ENCODE measurements around the gene SNAPC4.
A peak's percentile ranks its signal among the peaks of the same experiment; 100 is the strongest.

SNAPC4 gene

GRCh38 chr9:136366826-136367225, 33.1 kb downstream of the SNAPC4 start:
- H3K27me3 ChIP-seq (ENCODE audit: insufficient read depth, low read length), result no peaks in the 10 kb centered on the region
- H3K4me3 ChIP-seq (ENCODE audit: low read length), result no peak overlapping the region
- no peak overlapping the region for H3K9ac ChIP-seq (ENCODE audit: low read depth, low read length)
- H3K4me1 ChIP-seq (ENCODE audit: insufficient read depth, low read length), result peaks cover 3% of the 10 kb centered on the region; the same call in 1 of the 2 replicates
- 0 out of 2 replicates have a peak, but pooled peaks cover under 1% of the 10 kb centered on the region for H3K36me3 ChIP-seq (ENCODE audit: insufficient read depth, low read length)
- 93% methylated on average over 9 of the region's 9 CpGs for WGBS
- no peaks in the 10 kb centered on the region for H3K9me3 ChIP-seq (ENCODE audit: insufficient read depth, low read depth, low read length)
- no peak overlapping the region for H3K27ac ChIP-seq (ENCODE audit: low read depth, low read length)

DNA sequence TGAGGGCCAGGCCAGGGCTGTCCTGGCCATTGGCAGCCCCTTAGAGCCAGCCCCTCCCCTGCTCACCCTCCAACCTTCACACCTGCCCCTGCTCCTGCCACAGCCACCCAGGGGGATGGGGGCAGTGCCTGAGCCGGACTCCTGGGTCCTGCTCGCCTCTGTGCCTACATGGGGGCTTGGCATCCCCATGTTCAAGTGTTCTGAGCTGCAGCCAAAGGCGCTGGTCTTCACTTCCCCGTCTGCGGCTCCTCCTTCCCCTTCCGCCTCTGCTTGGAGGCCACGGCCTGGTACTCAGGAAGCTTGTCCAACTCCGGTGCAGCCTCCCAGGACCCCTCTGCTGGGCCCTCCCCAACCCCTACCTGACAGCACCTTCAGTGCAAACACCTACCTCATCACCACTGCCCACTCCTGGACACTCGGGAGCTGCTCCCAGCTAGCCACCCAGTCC, 34.2 kb downstream of the SNAPC4 start:
- Histone ChIP-seq H3K36me3 (ENCODE audit: insufficient read depth, low read length) (peaks cover 9% of the 10 kb centered on the region; the same call in 1 of the 2 replicates), H3K27ac (ENCODE audit: low read depth, low read length) (no peak overlapping the region)

GRCh38 chr9:136364942-136365774, 34.8 kb downstream of the SNAPC4 start:
- Histone ChIP-seq H3K27me3 (ENCODE audit: insufficient read depth, low read length) (no peaks in the 10 kb centered on the region), H3K9ac (ENCODE audit: low read depth, low read length) (no peak overlapping the region), H3K27ac (ENCODE audit: low read depth, low read length) (no peak overlapping the region), H3K4me1 (ENCODE audit: insufficient read depth, low read length) (peaks cover 3% of the 10 kb centered on the region; the same call in 1 of the 2 replicates), H3K4me3 (ENCODE audit: low read length) (no peak overlapping the region), H3K36me3 (ENCODE audit: insufficient read depth, low read length) (peaks cover 11% of the 10 kb centered on the region; the same call in 1 of the 2 replicates), H3K9me3 (ENCODE audit: insufficient read depth, low read depth, low read length) (no peaks in the 10 kb centered on the region)
- WGBS, result 92% methylated on average over 31 of the region's 31 CpGs

More for the DNA sequence above, 34.2 kb downstream of the SNAPC4 start:
- WGBS, result 89% methylated on average over 9 of the region's 9 CpGs
- Histone ChIP-seq H3K4me1 (ENCODE audit: insufficient read depth, low read length) (peaks cover 3% of the 10 kb centered on the region; the same call in 1 of the 2 replicates), H3K27me3 (ENCODE audit: insufficient read depth, low read length) (no peaks in the 10 kb centered on the region), H3K4me3 (ENCODE audit: low read length) (no peak overlapping the region), H3K9ac (ENCODE audit: low read depth, low read length) (no peak overlapping the region), H3K9me3 (ENCODE audit: insufficient read depth, low read depth, low read length) (no peaks in the 10 kb centered on the region)

DNA sequence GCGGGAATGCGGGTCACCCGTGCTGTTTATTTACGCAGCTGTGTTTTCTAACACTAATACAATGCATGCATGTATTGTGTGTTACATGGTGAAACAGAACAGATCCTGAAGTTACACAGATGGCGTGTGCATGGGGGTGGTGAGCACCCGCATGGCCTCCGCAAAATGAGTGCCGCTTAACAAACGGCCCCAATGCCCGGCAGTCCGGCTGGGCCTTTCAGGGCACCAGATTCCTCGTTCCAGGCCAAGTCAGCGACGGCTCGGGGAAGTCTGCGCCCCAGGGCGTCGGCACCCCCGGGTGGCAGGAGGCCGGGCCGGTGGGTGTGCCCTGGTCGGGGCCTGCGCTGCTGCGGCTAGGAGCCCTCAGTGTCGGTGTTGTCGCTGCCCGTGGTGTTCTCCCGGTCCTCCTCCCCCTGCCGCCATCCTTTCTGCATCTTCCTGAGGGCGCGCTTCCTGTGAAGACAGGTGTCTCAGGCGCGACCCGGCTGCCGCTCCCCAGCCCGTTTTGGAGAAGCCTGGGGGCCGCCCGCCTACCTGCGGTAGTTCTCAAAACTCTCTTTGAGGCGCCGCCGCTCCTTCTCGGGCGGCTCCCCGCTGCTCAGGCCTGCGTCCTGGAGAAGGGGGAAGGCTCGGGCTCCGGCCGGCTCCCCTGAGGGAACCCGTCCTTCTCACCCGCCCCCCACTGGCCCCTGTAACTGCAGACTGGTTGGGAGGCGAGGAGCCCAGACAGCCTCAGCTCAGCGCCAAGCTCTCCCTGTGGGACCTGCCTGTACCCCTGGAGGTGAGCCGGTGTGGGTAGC, 35.8 kb downstream of the SNAPC4 start:
- Histone ChIP-seq H3K9ac (ENCODE audit: low read depth, low read length) (no peak overlapping the region), H3K27me3 (ENCODE audit: insufficient read depth, low read length) (no peaks in the 10 kb centered on the region), H3K4me1 (ENCODE audit: insufficient read depth, low read length) (peaks cover 3% of the 10 kb centered on the region; the same call in 1 of the 2 replicates), H3K4me3 (ENCODE audit: low read length) (peak overlapping the region; percentile 95; the same call in 1 of the 2 replicates), H3K36me3 (ENCODE audit: insufficient read depth, low read length) (peaks cover 11% of the 10 kb centered on the region; the same call in 1 of the 2 replicates), H3K27ac (ENCODE audit: low read depth, low read length) (no peak overlapping the region), H3K9me3 (ENCODE audit: insufficient read depth, low read depth, low read length) (no peaks in the 10 kb centered on the region)
- 85% methylated on average over 54 of the region's 54 CpGs for WGBS

GRCh38 chr9:136363106-136363948, 36.6 kb downstream of the SNAPC4 start, which contains the start of gene DNLZ:
TSS of gene DNLZ (minus strand) at chr9:136363744. CDS start at chr9:136363714, 30 bp downstream.
- 3% methylated on average over 94 of the region's 97 CpGs for WGBS

DNA sequence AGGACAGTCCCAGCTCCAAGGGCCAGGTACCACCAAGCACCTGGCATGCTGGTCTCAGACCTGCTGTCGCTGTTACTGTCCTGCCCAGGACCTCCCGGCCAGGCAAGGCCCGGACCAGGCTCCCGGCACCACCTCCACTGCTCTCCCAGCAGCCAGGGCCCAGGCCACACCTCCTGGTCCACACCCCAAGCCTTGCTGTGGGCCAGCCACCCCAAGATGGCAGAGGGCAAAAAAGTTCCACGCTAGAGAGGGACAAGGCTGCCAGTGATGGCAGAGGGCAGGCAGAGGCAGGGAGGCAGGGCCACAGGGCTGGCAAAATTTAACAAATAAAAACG, 37.6 kb downstream of the SNAPC4 start:
- 93% methylated on average over 5 of the region's 6 CpGs for WGBS
- Histone ChIP-seq H3K4me1 (ENCODE audit: insufficient read depth, low read length) (peaks cover 3% of the 10 kb centered on the region; the same call in 1 of the 2 replicates), H3K27me3 (ENCODE audit: insufficient read depth, low read length) (no peaks in the 10 kb centered on the region), H3K27ac (ENCODE audit: low read depth, low read length) (no peak overlapping the region), H3K36me3 (ENCODE audit: insufficient read depth, low read length) (peaks cover 11% of the 10 kb centered on the region; the same call in 1 of the 2 replicates), H3K4me3 (ENCODE audit: low read length) (no peak overlapping the region), H3K9ac (ENCODE audit: low read depth, low read length) (no peak overlapping the region), H3K9me3 (ENCODE audit: insufficient read depth, low read depth, low read length) (no peaks in the 10 kb centered on the region)

More at GRCh38 chr9:136363106-136363948, 36.6 kb downstream of the SNAPC4 start, which contains the start of gene DNLZ:
- H3K36me3 ChIP-seq (ENCODE audit: insufficient read depth, low read length), result peaks cover 11% of the 10 kb centered on the region; the same call in 1 of the 2 replicates
- peak within 1 kb of the TSS; percentile 98 for H3K9ac ChIP-seq (ENCODE audit: low read depth, low read length)
- peaks cover 3% of the 10 kb centered on the region; the same call in 1 of the 2 replicates for H3K4me1 ChIP-seq (ENCODE audit: insufficient read depth, low read length)
- peak within 1 kb of the TSS; percentile 95 for H3K4me3 ChIP-seq (ENCODE audit: low read length)
- H3K27ac ChIP-seq (ENCODE audit: low read depth, low read length), result peak within 1 kb of the TSS; percentile 88
- no peaks in the 10 kb centered on the region for H3K27me3 ChIP-seq (ENCODE audit: insufficient read depth, low read length)
- H3K9me3 ChIP-seq (ENCODE audit: insufficient read depth, low read depth, low read length), result no peaks in the 10 kb centered on the region

DNA sequence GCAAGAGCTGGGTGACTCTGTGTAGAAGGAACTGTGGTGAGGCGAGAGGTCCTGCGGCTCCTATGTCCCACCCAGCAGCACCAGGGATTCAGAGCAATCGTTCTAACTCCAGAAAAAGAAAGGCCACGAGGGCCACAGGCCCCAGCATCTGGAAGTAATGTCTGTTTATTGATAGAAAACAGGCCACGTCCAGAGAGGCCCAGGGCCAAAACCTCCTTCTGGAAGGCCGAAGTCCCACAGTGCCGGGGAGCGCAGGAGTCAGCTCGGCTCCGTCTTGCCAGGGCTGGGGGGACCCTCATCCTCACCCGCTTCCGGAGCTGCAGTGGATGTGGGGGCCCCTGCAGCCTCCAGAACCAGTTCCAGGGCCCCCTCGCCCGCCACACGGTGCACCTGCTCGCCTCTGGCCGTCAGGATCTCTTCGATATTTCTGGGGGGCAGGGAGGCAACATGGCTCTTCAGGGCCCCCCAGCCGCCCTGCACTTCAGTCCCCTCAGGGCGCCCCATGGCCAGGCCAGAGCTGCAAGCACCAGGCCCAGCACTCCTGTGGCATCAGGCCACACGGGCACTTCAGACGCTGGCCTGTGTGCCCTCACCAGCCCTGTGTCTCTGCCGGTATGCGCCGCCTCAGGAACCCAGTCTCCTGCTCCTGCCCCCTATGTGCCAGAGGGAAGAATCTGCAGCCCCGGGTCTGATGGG, 38.1 kb downstream of the SNAPC4 start:
- 92% methylated on average over 26 of the region's 26 CpGs for WGBS
- Histone ChIP-seq H3K9me3 (ENCODE audit: insufficient read depth, low read depth, low read length) (no peaks in the 10 kb centered on the region), H3K4me3 (ENCODE audit: low read length) (no peak overlapping the region), H3K27me3 (ENCODE audit: insufficient read depth, low read length) (no peaks in the 10 kb centered on the region), H3K9ac (ENCODE audit: low read depth, low read length) (no peak overlapping the region), H3K27ac (ENCODE audit: low read depth, low read length) (no peak overlapping the region), H3K36me3 (ENCODE audit: insufficient read depth, low read length) (peaks cover 11% of the 10 kb centered on the region; the same call in 1 of the 2 replicates), H3K4me1 (ENCODE audit: insufficient read depth, low read length) (peaks cover 3% of the 10 kb centered on the region; the same call in 1 of the 2 replicates)

DNA sequence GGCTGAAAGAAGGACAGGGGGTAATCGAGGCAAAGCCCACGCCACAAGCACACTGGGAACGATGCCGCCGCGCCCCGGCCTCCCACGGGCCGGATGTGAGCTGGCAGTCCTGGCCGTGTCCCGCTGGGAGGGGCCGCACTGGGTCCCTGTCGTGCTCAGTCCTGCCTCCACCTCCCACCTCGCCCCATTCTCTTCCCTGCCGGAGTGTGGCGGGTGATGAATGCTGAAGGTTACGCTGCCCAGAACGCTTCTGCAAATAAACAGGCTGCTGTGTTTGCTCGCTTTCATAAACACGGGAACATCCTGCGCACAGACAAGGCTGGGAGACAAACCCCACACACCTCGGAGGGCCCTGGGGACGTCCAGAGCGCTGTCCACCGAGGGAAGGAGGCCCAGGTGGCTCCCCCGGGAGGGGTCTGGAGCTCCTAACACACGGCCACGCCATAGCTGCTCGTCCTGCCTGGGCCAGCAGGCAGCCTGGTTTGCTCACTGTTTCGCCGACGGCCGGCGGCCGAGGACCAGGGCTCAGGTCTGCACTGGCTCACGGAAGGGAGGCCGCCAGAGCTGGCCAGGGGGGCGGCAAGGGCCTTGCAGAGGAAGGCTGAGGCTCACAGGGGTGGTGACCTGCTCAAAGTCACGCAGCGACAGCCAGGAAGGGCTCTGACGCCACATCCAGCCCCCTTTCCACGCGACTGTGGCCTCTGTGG, 38.8 kb downstream of the SNAPC4 start:
- H3K36me3 ChIP-seq (ENCODE audit: insufficient read depth, low read length), result peaks cover 14% of the 10 kb centered on the region; the same call in 1 of the 2 replicates
- 92% methylated on average over 43 of the region's 43 CpGs for WGBS
- no peaks in the 10 kb centered on the region for H3K27me3 ChIP-seq (ENCODE audit: insufficient read depth, low read length)
- no peak overlapping the region for H3K4me3 ChIP-seq (ENCODE audit: low read length)
- H3K9me3 ChIP-seq (ENCODE audit: insufficient read depth, low read depth, low read length), result no peaks in the 10 kb centered on the region
- no peak overlapping the region for H3K27ac ChIP-seq (ENCODE audit: low read depth, low read length)
- peaks cover 3% of the 10 kb centered on the region; the same call in 1 of the 2 replicates for H3K4me1 ChIP-seq (ENCODE audit: insufficient read depth, low read length)
- H3K9ac ChIP-seq (ENCODE audit: low read depth, low read length), result no peak overlapping the region

DNA sequence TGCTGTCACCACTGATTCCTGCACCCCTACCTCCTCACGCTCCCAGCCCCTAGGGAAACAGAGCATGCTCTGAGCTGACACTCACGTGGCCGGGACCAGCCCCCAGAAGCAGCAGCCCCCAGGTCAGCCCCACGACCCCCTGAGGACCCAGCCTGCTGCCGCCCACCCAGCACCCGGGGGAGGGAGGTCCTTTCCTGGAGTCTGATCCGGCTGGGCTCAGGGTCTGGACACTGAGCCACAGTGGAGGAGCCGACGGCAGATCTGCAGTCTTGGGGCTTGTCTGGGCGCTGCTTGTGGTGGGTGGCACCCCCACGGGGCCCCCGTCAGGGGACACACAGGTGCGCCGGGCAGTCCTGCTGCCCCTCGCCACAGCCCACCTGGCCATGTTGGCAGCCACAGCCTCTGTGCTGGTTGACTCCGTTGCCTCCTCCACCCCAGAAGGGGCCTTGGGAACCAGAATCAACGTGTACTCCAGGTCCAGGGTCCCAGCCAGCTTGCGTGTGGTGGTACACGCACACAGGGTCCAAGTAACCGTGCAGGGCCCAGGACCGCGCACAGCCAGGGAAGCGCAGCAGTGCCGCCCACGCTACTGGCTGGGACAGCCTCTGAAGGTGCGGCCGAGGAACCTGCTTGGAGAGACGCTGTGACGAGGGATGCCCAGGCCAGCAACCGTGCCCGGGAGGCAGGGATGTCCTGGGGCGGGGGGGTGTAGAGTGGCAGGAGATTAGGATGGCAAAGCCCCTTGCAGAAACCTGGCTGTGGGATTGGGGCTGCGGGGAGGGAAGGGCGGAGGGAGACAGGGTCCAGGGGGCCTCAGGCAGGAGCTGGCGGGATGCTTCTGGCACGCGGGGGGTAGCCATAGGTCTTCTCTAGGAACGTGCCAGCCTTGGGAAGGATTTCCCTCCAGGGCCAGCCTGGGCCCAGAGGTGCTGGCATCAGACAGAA, 39.9 kb downstream of the SNAPC4 start:
- Histone ChIP-seq H3K4me3 (ENCODE audit: low read length) (no peak overlapping the region), H3K36me3 (ENCODE audit: insufficient read depth, low read length) (peaks cover 14% of the 10 kb centered on the region; the same call in 1 of the 2 replicates), H3K27ac (ENCODE audit: low read depth, low read length) (no peak overlapping the region), H3K4me1 (ENCODE audit: insufficient read depth, low read length) (peaks cover 3% of the 10 kb centered on the region; the same call in 1 of the 2 replicates), H3K9ac (ENCODE audit: low read depth, low read length) (no peak overlapping the region), H3K9me3 (ENCODE audit: insufficient read depth, low read depth, low read length) (no peaks in the 10 kb centered on the region), H3K27me3 (ENCODE audit: insufficient read depth, low read length) (no peaks in the 10 kb centered on the region)
- 91% methylated on average over 38 of the region's 38 CpGs for WGBS
